H1 (cell line): ENCODE results near the gene MORN4. TPM values are rescaled to one million over a fixed set of nuclear protein-coding genes. Genes with fewer than 3 reads are reported as not detected.
A peak's percentile ranks its signal among the peaks of the same experiment; 100 is the strongest.

ENCODE experiments used
- CTCF ChIA-PET: fragments of 300-600 bp; sonication (Branson Sonifier 250); formaldehyde crosslinking; loops from one replicate; lab custom pipeline; 2021; ENCODE audit not compliant: partially characterized antibody; lab: Charles Lee
- POLR2A ChIA-PET: fragments of 300-600 bp; sonication (Branson Sonifier 250); formaldehyde crosslinking; loops from one replicate; lab custom pipeline; 2021; ENCODE audit warnings: inconsistent platforms; ENCODE audit not compliant: partially characterized antibody; lab: Charles Lee
- DNase-seq, 2 experiments: peaks; one replicate each; pipeline versions ENCODE4 v3.0.0 to v3.0.0-alpha.2; 2010 to 2022; ENCODE audit warnings: low spot score in 2 of 2, low read depth in 1 of 2, mixed read lengths in 1 of 2
- FAIRE-seq: peaks from 2 replicates; lab custom pipeline; 2011; peaks lifted over from hg19 to GRCh38; lab: Jason Lieb, UNC
- H2AFZ ChIP-seq: 2 replicates; pipeline ENCODE4 v1.8.1; 2012; ENCODE audit warnings: low read length, inconsistent platforms
- H2AK5ac ChIP-seq: 2 replicates; pipeline ENCODE4 v1.6.1; 2013; ENCODE audit warnings: low read depth, low read length
- H2BK120ac ChIP-seq: replicated peaks from 2 replicates; pipeline ENCODE3; 2013; ENCODE audit warnings: low read depth, low read length, inconsistent platforms
- H2BK12ac ChIP-seq: 2 replicates; pipeline ENCODE4 v1.6.1; 2013; ENCODE audit warnings: low read depth, low read length
- H2BK15ac ChIP-seq: 2 replicates; pipeline ENCODE4 v1.6.1; 2013; ENCODE audit warnings: low read length
- H2BK20ac ChIP-seq: 2 replicates; pipeline ENCODE4 v1.6.1; 2013; ENCODE audit warnings: low read length
- H2BK5ac ChIP-seq: 2 replicates; pipeline ENCODE4 v1.6.1; 2013; ENCODE audit warnings: low read depth, low read length
- H3K14ac ChIP-seq: 2 replicates; pipeline ENCODE4 v1.6.1; 2013; ENCODE audit warnings: inconsistent platforms; ENCODE audit not compliant: insufficient read length
- H3K18ac ChIP-seq: 2 replicates; pipeline ENCODE4 v1.6.1; 2013; ENCODE audit warnings: low read length; ENCODE audit errors: extremely low read depth
- H3K23ac ChIP-seq: 2 replicates; pipeline ENCODE4 v1.6.1; 2013; ENCODE audit warnings: inconsistent platforms; ENCODE audit not compliant: insufficient read length
- H3K23me2 ChIP-seq: 2 replicates; pipeline ENCODE4 v1.6.1; 2013; ENCODE audit warnings: low read depth, low read length
- H3K27ac ChIP-seq: 2 replicates; pipeline ENCODE4 v1.6.1; 2011; ENCODE audit warnings: low read depth, low read length, inconsistent platforms
- H3K27me3 ChIP-seq, 4 experiments: replicated peaks in 1 of 4; 1 replicate in 1 of 4; 2 replicates in 3 of 4; pipeline versions ENCODE4 v1.6.1 to v1.8.1; 2011 to 2013; ENCODE audit warnings: low read length in 3 of 4, mild to moderate bottlenecking in 3 of 4, inconsistent platforms in 2 of 4, mixed read lengths in 2 of 4, moderate library complexity in 1 of 4; ENCODE audit not compliant: control insufficient read depth in 3 of 4, insufficient read depth in 3 of 4; ENCODE audit errors: extremely low read depth in 1 of 4
- H3K36me3 ChIP-seq, 4 experiments: 2 replicates each; pipeline versions ENCODE4 v1.6.1 to v1.8.1; 2011 to 2013; ENCODE audit warnings: mild to moderate bottlenecking in 4 of 4, low read length in 3 of 4, moderate library complexity in 2 of 4, control low read depth in 1 of 4, inconsistent platforms in 1 of 4; ENCODE audit not compliant: insufficient read depth in 4 of 4, control insufficient read depth in 2 of 4
- H3K4ac ChIP-seq: replicated peaks from 2 replicates; pipeline ENCODE3; 2013; ENCODE audit warnings: low read length, low read depth, mixed read lengths, inconsistent platforms; ENCODE audit not compliant: insufficient read length
- H3K4me1 ChIP-seq, 4 experiments: replicated peaks in 1 of 4; 1 replicate in 1 of 4; 2 replicates in 3 of 4; pipeline versions ENCODE4 v1.6.1 to v1.8.1; 2011 to 2013; ENCODE audit warnings: low read length in 3 of 4, inconsistent platforms in 2 of 4, mixed read lengths in 1 of 4; ENCODE audit not compliant: insufficient read depth in 4 of 4, control insufficient read depth in 3 of 4
- H3K4me2 ChIP-seq, 2 experiments: 2 replicates each; pipeline versions ENCODE4 v1.6.1 to v1.8.1; 2011 to 2013; ENCODE audit warnings: low read depth in 2 of 2, low read length in 2 of 2, control low read depth in 1 of 2, inconsistent platforms in 1 of 2, mild to moderate bottlenecking in 1 of 2; ENCODE audit not compliant: insufficient read depth in 1 of 2
- H3K4me3 ChIP-seq, 4 experiments: fragments of 200-600, 300-600 bp in 1 of 4; sonication (generic), shearing (Covaris generic), sonication (Bioruptor Twin) in 1 of 4; 2 replicates each; pipeline versions ENCODE4 v1.5.1 to v1.8.1; 2011 to 2016; ENCODE audit warnings: low read length in 4 of 4, low read depth in 3 of 4, control low read depth in 2 of 4, inconsistent platforms in 2 of 4, mild to moderate bottlenecking in 2 of 4, mixed read lengths in 1 of 4, moderate library complexity in 1 of 4; ENCODE audit not compliant: insufficient read depth in 2 of 4; ENCODE audit errors: extremely low read depth in 1 of 4
- H3K56ac ChIP-seq: replicated peaks from 2 replicates; pipeline ENCODE3; 2013; ENCODE audit warnings: low read depth, mild to moderate bottlenecking, mixed read lengths, low read length, inconsistent platforms; ENCODE audit not compliant: insufficient read length
- H3K79me1 ChIP-seq: 2 replicates; pipeline ENCODE4 v1.6.1; 2013; ENCODE audit warnings: low read depth, low read length, control low read depth
- H3K79me2 ChIP-seq, 2 experiments: 2 replicates each; pipeline versions ENCODE4 v1.6.1 to v1.8.1; 2012 to 2013; ENCODE audit warnings: low read length in 2 of 2, mild to moderate bottlenecking in 2 of 2, inconsistent platforms in 1 of 2; ENCODE audit not compliant: insufficient read depth in 2 of 2, control insufficient read depth in 1 of 2
- H3K9ac ChIP-seq, 4 experiments: replicated peaks in 1 of 4; 1 replicate in 1 of 4; 2 replicates in 3 of 4; pipeline versions ENCODE4 v1.6.1 to v1.8.1; 2011 to 2013; ENCODE audit warnings: low read depth in 3 of 4, low read length in 3 of 4, control low read depth in 2 of 4, mild to moderate bottlenecking in 2 of 4, moderate library complexity in 2 of 4, inconsistent platforms in 1 of 4; ENCODE audit errors: extremely low read depth in 1 of 4
- H3K9me3 ChIP-seq, 2 experiments: 2 replicates each; pipeline versions ENCODE4 v1.6.1 to v1.8.1; 2012 to 2013; ENCODE audit warnings: mild to moderate bottlenecking in 2 of 2, moderate library complexity in 2 of 2, control low read depth in 1 of 2, inconsistent platforms in 1 of 2, low read depth in 1 of 2, low read length in 1 of 2, mixed read lengths in 1 of 2; ENCODE audit not compliant: insufficient read depth in 2 of 2
- H4K20me1 ChIP-seq, 2 experiments: replicated peaks in 1 of 2; 2 replicates each; pipeline versions ENCODE3 to v1.8.1; 2011 to 2013; ENCODE audit warnings: inconsistent platforms in 2 of 2, low read length in 2 of 2, mild to moderate bottlenecking in 1 of 2; ENCODE audit not compliant: insufficient read depth in 2 of 2, control insufficient read depth in 1 of 2
- H4K5ac ChIP-seq: 2 replicates; pipeline ENCODE4 v1.6.1; 2013; ENCODE audit warnings: low read length, low read depth, mixed read lengths, inconsistent platforms; ENCODE audit not compliant: insufficient read length
- H4K8ac ChIP-seq: 2 replicates; pipeline ENCODE4 v1.8.0; 2013; ENCODE audit warnings: mild to moderate bottlenecking, moderate library complexity, low read length, inconsistent platforms; ENCODE audit not compliant: insufficient read depth; ENCODE audit errors: extremely low read depth
- H4K91ac ChIP-seq: replicated peaks from 2 replicates; pipeline ENCODE3; 2013; ENCODE audit warnings: low read length, mixed read lengths, inconsistent platforms; ENCODE audit not compliant: insufficient read length
- WGBS, 2 experiments: shearing (Covaris generic) in 1 of 2; methylation state at CpG; one replicate each; pipeline versions ENCODE4 v1.1.6 to v1.1.7; 2013 to 2015; ENCODE audit warnings: low lambda C conversion rate in 2 of 2, mixed read lengths in 2 of 2, inconsistent platforms in 1 of 2, low coverage in 1 of 2, missing lambda C conversion rate in 1 of 2; ENCODE audit not compliant: insufficient replicate concordance in 2 of 2, insufficient coverage in 1 of 2, insufficient read length in 1 of 2; ENCODE audit errors: extremely low coverage in 1 of 2, missing lambda C conversion rate in 1 of 2; 5-methylcytosine and 5-hydroxymethylcytosine counted together
- polyA plus RNA-seq, 7 experiments: library from polyadenylated mRNA; depleted of rRNA in 3 of 7; stranded (reverse) in 5 of 7; unstranded in 2 of 7; fragments of >200 nt in 5 of 7; fragments of 200-250 nt in 2 of 7; gene quantifications; 1 replicate in 5 of 7; 2 replicates in 1 of 7; 4 replicates in 1 of 7; pipeline versions ENCODE4 v1.2.1 to v1.2.3, GENCODE V29; 2011 to 2013; ENCODE audit warnings: missing spikeins in 2 of 7, mixed read lengths in 2 of 7
- total RNA-seq: library from RNA; stranded (reverse); fragmentation: NEBNext Ultra II Directional; extraction: Animal tissue kit (Norgen Biotek cat#: 25700); gene quantifications from 2 replicates; pipeline ENCODE4 v1.2.1, GENCODE V29; 2021
- TF ChIP-seq, protein P1 (sequence below): IDR thresholded peaks from 2 replicates; pipeline ENCODE4 v1.6.1; 2012; ENCODE audit warnings: inconsistent platforms

The MORN4 gene
- total and polyA plus RNA-seq, 2 of the 8 experiments (the other 6 are each of a cell fraction or from before 2014, with no cell fraction given): 13.6 to 22.0 TPM

DNA sequence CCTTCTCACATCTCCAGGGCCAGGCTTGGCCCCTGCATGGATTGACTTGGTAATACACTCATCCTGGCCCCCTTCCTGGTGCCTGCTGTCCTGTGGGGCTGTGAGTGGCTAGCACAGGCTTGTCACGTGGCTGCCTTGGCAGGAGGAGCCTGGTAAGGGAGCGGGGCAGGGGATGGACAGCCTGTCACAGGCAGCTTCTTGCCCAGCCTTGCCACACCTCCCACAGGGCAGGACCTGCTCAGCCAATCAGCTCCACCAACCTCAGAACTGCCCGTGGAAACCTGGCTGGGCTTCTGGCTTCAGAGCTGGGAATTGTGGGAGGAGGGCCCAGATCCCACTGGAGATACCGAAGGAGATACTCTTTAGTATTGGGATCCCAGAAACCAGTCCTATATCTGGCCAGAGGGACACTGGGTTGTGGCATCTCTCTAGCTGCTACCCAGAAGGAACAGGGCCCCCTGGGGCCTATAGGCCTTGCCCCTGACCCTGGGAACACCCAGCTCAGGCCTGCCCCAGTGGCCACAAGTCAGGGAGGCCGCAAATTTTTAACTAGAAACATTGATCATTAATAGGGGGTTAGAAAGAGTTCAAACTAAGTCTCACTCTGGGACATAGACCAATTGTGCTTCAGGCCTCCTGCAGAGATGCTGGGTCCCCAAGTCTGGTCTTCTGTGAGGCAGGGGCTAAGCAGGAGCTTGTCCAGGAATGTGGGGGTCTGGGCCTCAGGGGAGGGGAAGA, 49.1 kb downstream of the MORN4 start, which contains the start of gene HOGA1:
Gene HOGA1 (plus strand): TSS at position 330 of the 738 bp plus-strand sequence. CDS start 315 bp downstream, at position 645.
- Histone ChIP-seq H2BK120ac (no peak within 1 kb of the TSS), H2BK20ac (no peak within 1 kb of the TSS), H2BK12ac (no peak within 1 kb of the TSS), H3K4ac (no peak within 1 kb of the TSS), H3K36me3 (no peaks in the 10 kb centered on the region), H3K9me3 (no peaks in the 10 kb centered on the region), H3K79me1 (no peaks in the 10 kb centered on the region), H3K56ac (no peak within 1 kb of the TSS), H3K23me2 (no peaks in the 10 kb centered on the region), H3K4me3 (no peak within 1 kb of the TSS), H3K18ac (no peak within 1 kb of the TSS), H3K4me2 (no peak within 1 kb of the TSS), H3K27me3 (no peaks in the 10 kb centered on the region), H3K79me2 (no peaks in the 10 kb centered on the region), H3K14ac (no peak within 1 kb of the TSS), H3K23ac (no peak within 1 kb of the TSS), H2BK15ac (no peak within 1 kb of the TSS), H2AFZ (peak within 1 kb of the TSS; percentile 74; the same call in 1 of the 2 replicates), H2BK5ac (no peak within 1 kb of the TSS), H4K20me1 (no peaks in the 10 kb centered on the region), H4K5ac (no peak within 1 kb of the TSS), H4K8ac (no peak within 1 kb of the TSS), H3K4me1 (peaks cover 0 to 6% (median 2%) of the 10 kb centered on the region in 4 experiments; a peak in 2 of 7 replicates), H4K91ac (no peak within 1 kb of the TSS), H3K27ac (no peak within 1 kb of the TSS), H3K9ac (no peak within 1 kb of the TSS), H2AK5ac (no peak within 1 kb of the TSS)
- WGBS, 2 experiments: 76% methylated on average over 5 of the region's 5 CpGs; no CpG with 5 or more reads in 1 of the 2 experiments
- no peak for FAIRE-seq
- ChIA-PET CTCF (interaction anchor here (0.7 to 9.5 kb wide), 10 partner anchors 11 to 191 kb away, joined by 3 to 108 read pairs (median 4); partner anchors contain the start of gene ANKRD2), POLR2A (interaction anchor here (0.9 to 2.1 kb wide), 2 partner anchors 9 to 38 kb away, joined by 3 to 6 read pairs; no protein-coding TSS in a partner anchor)
- DNase-seq: peak in 1 of 2 experiments; percentile 65
- TF ChIP-seq, protein P1, sequence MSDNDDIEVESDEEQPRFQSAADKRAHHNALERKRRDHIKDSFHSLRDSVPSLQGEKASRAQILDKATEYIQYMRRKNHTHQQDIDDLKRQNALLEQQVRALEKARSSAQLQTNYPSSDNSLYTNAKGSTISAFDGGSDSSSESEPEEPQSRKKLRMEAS: peak; percentile 45
